Kidney epithelial cell (primary cell): ENCODE measurements around the gene COIL. TPM values are rescaled to one million over a fixed set of nuclear protein-coding genes. Genes with fewer than 3 reads are reported as not detected.

Source experiments
- DNase-seq: peaks from one replicate; pipeline ENCODE4 v3.0.0-alpha.2; 2010; ENCODE audit warnings: low read depth
- H3K27me3 ChIP-seq: 2 replicates; pipeline ENCODE4 v1.6.0; 2011; ENCODE audit warnings: low read length; ENCODE audit not compliant: control insufficient read depth, insufficient read depth
- H3K36me3 ChIP-seq: 2 replicates; pipeline ENCODE4 v1.5.1; 2011; ENCODE audit warnings: low read length; ENCODE audit not compliant: control insufficient read depth, insufficient read depth
- H3K4me3 ChIP-seq: 2 replicates; pipeline ENCODE4 v1.5.1; 2011; ENCODE audit warnings: low read depth, mild to moderate bottlenecking, control low read depth, low read length
- CTCF ChIP-seq: IDR thresholded peaks from 2 replicates; pipeline ENCODE4 v1.5.1; 2011; ENCODE audit warnings: mild to moderate bottlenecking, moderate library complexity, low read length, control low read depth, inconsistent platforms; ENCODE audit not compliant: insufficient read depth, poor library complexity, severe bottlenecking
- total RNA-seq: library from RNA; depleted of rRNA; stranded (reverse); fragments of >200 nt; gene quantifications from 2 replicates; pipeline ENCODE4 v1.2.3, GENCODE V29; 2015

COIL gene
- total RNA-seq, 1 donor from 2014 or later = 19.3 TPM

DNA sequence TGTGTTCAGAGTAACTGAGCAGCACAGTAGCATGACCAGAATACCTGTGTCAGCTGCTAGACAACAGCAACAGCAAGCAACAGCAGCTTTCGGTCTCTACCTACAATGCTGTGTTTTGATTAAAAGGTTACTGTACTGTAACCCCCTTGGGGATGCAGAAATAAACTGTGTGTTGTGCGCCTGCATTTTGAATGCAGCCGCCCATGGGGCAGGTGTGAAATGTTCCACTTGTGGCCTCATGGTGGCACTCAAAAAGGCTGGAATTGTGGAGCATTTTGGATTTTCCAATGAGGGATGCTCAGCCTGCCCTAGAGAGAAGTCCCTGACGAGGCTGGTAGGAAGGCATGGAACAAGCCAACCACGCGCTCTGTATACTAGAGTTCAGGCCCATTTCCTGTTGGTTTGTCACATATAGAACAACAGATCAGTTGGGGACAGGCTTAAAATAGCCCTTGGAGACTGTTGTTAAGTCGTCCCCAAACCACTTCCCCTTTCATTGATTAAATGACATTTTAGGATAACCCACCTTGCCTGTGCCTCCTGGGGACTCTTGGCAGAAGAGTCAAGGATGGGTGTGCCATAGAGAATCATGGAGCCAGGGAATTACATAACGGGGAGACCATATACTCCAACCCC is 44.2 kb upstream of the COIL start:
- no peaks in the 10 kb centered on the region for H3K36me3 ChIP-seq
- H3K27me3 ChIP-seq = no peaks in the 10 kb centered on the region
- TF ChIP-seq CTCF = no peak
- no peak for DNase-seq
- no peak overlapping the region for H3K4me3 ChIP-seq

DNA sequence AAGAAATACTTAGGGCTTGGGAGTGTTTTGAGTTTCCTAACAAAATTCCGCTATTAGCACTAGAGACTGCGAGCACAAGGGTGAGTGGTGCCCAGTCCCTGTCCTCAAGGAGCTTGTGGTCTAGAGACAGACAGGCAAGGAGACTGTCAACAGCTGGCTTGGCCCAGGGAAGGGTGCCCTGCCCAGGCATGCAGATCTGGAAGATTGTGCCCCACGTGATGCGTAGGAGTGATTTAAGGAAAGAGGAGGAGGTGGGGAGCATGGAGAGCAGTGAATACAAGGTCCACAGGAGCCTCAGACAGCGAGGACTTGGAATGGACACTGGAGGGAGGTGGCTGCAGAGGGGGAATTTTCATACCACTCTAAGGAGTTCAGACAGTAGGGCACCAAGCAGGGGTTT is 42.1 kb upstream of the COIL start:
- DNase-seq = no peak
- no peak for TF ChIP-seq CTCF
- Histone ChIP-seq H3K27me3 (no peaks in the 10 kb centered on the region), H3K36me3 (no peaks in the 10 kb centered on the region), H3K4me3 (no peak overlapping the region)

DNA sequence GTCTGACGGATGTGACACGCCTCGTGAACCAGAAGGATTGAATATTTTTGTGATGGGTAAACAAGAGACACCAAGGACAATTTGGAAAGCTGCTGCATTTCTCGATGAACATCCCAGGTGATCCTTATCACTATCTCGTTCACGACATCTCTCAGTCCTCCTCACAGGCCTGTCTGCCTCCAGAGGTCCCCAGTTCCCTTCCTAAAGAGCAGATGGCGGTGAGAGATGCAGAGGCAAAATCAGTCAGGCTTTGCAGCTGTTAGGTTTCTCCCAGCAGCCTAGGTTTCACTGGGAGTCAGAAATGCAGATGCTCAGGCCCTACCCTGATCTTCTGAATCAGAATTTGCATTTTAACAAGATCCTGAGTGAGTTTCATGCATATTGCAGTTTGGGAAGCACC is 40.7 kb upstream of the COIL start:
- no peak for DNase-seq
- Histone ChIP-seq H3K36me3 (no peaks in the 10 kb centered on the region), H3K4me3 (no peak overlapping the region), H3K27me3 (no peaks in the 10 kb centered on the region)
- no peak for TF ChIP-seq CTCF

GRCh38 chr17:56997313-56997712 is 36.5 kb upstream of the COIL start:
- no peak overlapping the region for H3K4me3 ChIP-seq
- no peak for DNase-seq
- TF ChIP-seq CTCF = no peak
- H3K36me3 ChIP-seq = no peaks in the 10 kb centered on the region
- no peaks in the 10 kb centered on the region for H3K27me3 ChIP-seq

GRCh38 chr17:56995766-56996165 is 34.9 kb upstream of the COIL start:
- no peak for TF ChIP-seq CTCF
- Histone ChIP-seq H3K36me3 (no peaks in the 10 kb centered on the region), H3K27me3 (no peaks in the 10 kb centered on the region), H3K4me3 (no peak overlapping the region)
- DNase-seq = no peak
